GM12865 (cell line): ENCODE results near the gene ADGRG6.

ENCODE experiments used
- DNase-seq: peaks from one replicate; pipeline ENCODE4 v3.0.0; 2010; ENCODE audit warnings: low read depth
- H3K4me3 ChIP-seq: 2 replicates; pipeline ENCODE4 v1.5.1; 2011; ENCODE audit warnings: mild to moderate bottlenecking, low read depth, low read length, control low read depth
- CTCF ChIP-seq: IDR thresholded peaks from 2 replicates; pipeline ENCODE4 v1.5.1; 2011; ENCODE audit warnings: low read length, control low read depth, low read depth, inconsistent platforms; ENCODE audit not compliant: insufficient read depth; ENCODE audit errors: missing control alignments

Gene ADGRG6

GRCh38 chr6:142408409-142408808 lies 106.6 kb downstream of the ADGRG6 start:
- no peak overlapping the region for H3K4me3 ChIP-seq
- DNase-seq = no peak
- no peak for TF ChIP-seq CTCF

- no peak for DNase-seq
- TF ChIP-seq CTCF = no peak
- H3K4me3 ChIP-seq = no peak overlapping the region
Observed at GRCh38 chr6:142409794-142410193, 108.0 kb downstream of the ADGRG6 start.

- no peak for TF ChIP-seq CTCF
- H3K4me3 ChIP-seq = no peak overlapping the region
- no peak for DNase-seq
Observed at GRCh38 chr6:142411145-142411544, 109.3 kb downstream of the ADGRG6 start.

- H3K4me3 ChIP-seq = no peak overlapping the region
- no peak for DNase-seq
- TF ChIP-seq CTCF = no peak
Observed at GRCh38 chr6:142412241-142412640, 110.4 kb downstream of the ADGRG6 start.

- TF ChIP-seq CTCF = no peak
- no peak for DNase-seq
- H3K4me3 ChIP-seq = no peak overlapping the region
Observed at GRCh38 chr6:142412658-142413057, 110.9 kb downstream of the ADGRG6 start.

GRCh38 chr6:142413111-142413510 lies 111.3 kb downstream of the ADGRG6 start:
- no peak overlapping the region for H3K4me3 ChIP-seq
- DNase-seq = no peak
- TF ChIP-seq CTCF = no peak

GRCh38 chr6:142414462-142415250 lies 112.8 kb downstream of the ADGRG6 start:
- H3K4me3 ChIP-seq = no peak overlapping the region
- TF ChIP-seq CTCF = no peak

More at GRCh38 chr6:142414462-142415250, 112.8 kb downstream of the ADGRG6 start:
- no peak for DNase-seq
